Occipital lobe (tissue), 2 donors: ENCODE data around the gene OR4D1. TPM values are rescaled to one million over a fixed set of nuclear protein-coding genes. Genes with fewer than 3 reads are reported as not detected.
"Not testable (repeated sequence)": the region's sequence is repeated elsewhere in the genome, so short reads cannot be mapped to it uniquely, and the experiment has no call there.

Experiments used
- DNase-seq: peaks from one replicate; lab custom pipeline; 2025; lab: John Stamatoyannopoulos, UW
- total RNA-seq: library from RNA; depleted of rRNA; stranded (reverse); fragments of >200 nt; gene quantifications from one replicate; pipeline ENCODE4 v1.2.3, GENCODE V29; 2014

Gene OR4D1
- under 0.01 TPM for total RNA-seq

- no peak for DNase-seq
These were observed at the start of gene OR4D1 for GRCh38 chr17:58147930-58148434. TSS of gene OR4D1 (plus strand) at chr17:58148384. CDS start at chr17:58155154, 6,770 bp downstream.

- DNase-seq, result no peak
These were observed 47.7 kb upstream of the OR4D1 start for GRCh38 chr17:58100506-58100905.

GRCh38 chr17:58101898-58102297 lies 46.3 kb upstream of the OR4D1 start:
- DNase-seq, result not testable (repeated sequence)

GRCh38 chr17:58105093-58105492 lies 43.1 kb upstream of the OR4D1 start:
- DNase-seq, result no peak

- DNase-seq, result no peak
These were observed 40.9 kb upstream of the OR4D1 start for GRCh38 chr17:58107306-58107705.

- DNase-seq, result no peak
These were observed 39.0 kb upstream of the OR4D1 start for GRCh38 chr17:58109197-58109596.

GRCh38 chr17:58110012-58110411 lies 38.2 kb upstream of the OR4D1 start:
- no peak for DNase-seq

- no peak for DNase-seq
These were observed 36.5 kb upstream of the OR4D1 start for GRCh38 chr17:58111676-58112075.

GRCh38 chr17:58112970-58113631 lies 35.1 kb upstream of the OR4D1 start:
- peak; percentile 53 for DNase-seq

- DNase-seq, result no peak
These were observed 34.2 kb upstream of the OR4D1 start for GRCh38 chr17:58113947-58114346.

- no peak for DNase-seq
These were observed 30.8 kb upstream of the OR4D1 start for GRCh38 chr17:58117382-58117781.

- no peak for DNase-seq
These were observed 28.7 kb upstream of the OR4D1 start for GRCh38 chr17:58119491-58119890.

- no peak for DNase-seq
These were observed 27.9 kb upstream of the OR4D1 start for GRCh38 chr17:58120195-58120822.

GRCh38 chr17:58121925-58122324 lies 26.3 kb upstream of the OR4D1 start:
- DNase-seq, result no peak

GRCh38 chr17:58127846-58128245 lies 20.3 kb upstream of the OR4D1 start:
- DNase-seq, result no peak

GRCh38 chr17:58132697-58133096 lies 15.5 kb upstream of the OR4D1 start:
- not testable (repeated sequence) for DNase-seq

GRCh38 chr17:58136669-58137279 lies 11.4 kb upstream of the OR4D1 start:
- DNase-seq, result no peak

- no peak for DNase-seq
These were observed 6.7 kb upstream of the OR4D1 start for GRCh38 chr17:58141505-58141904.

- not testable (repeated sequence) for DNase-seq
These were observed 4.8 kb upstream of the OR4D1 start for GRCh38 chr17:58143335-58143734.

- DNase-seq, result no peak
These were observed 3.4 kb upstream of the OR4D1 start for GRCh38 chr17:58144801-58145200.

- no peak for DNase-seq
These were observed 425 bp downstream of the OR4D1 start for GRCh38 chr17:58148609-58149008.

GRCh38 chr17:58150394-58150793 lies 2.2 kb downstream of the OR4D1 start:
- no peak for DNase-seq

GRCh38 chr17:58153046-58153445 lies 4.9 kb downstream of the OR4D1 start:
- DNase-seq, result no peak
